ENCODE data around the gene RAPGEF4. TPM values are rescaled to one million over a fixed set of nuclear protein-coding genes. Genes with fewer than 3 reads are reported as not detected.

The RAPGEF4 gene
- total and polyA plus RNA-seq, 2 of the 8 experiments (the other 6 are each of a cell fraction or from before 2014, with no cell fraction given), result 1.2 to 2.6 TPM

GRCh38 chr2:172924097-172924660 is 188.5 kb downstream of the RAPGEF4 start:
- no peak overlapping the region for H3K14ac ChIP-seq (ENCODE audit: insufficient read length)
- H2BK120ac ChIP-seq (replicated peaks; ENCODE audit: low read depth, low read length), result no peak overlapping the region
- H3K56ac ChIP-seq (replicated peaks; ENCODE audit: insufficient read length, low read depth, low read length), result no peak overlapping the region
- H3K4me1 ChIP-seq (replicated peaks in 1 of 4; ENCODE audit: control insufficient read depth in 3 of 4, insufficient read depth in 4 of 4, low read length in 3 of 4), result peaks cover 0 to 4% (median 0%) of the 10 kb centered on the region in 4 experiments; a peak in 2 of 7 replicates
- H4K8ac ChIP-seq (ENCODE audit: extremely low read depth, insufficient read depth, low read length), result no peak overlapping the region
- no peak overlapping the region for H3K23ac ChIP-seq (ENCODE audit: insufficient read length)
- no peak overlapping the region for H3K4me3 ChIP-seq (ENCODE audit: extremely low read depth in 1 of 4, insufficient read depth in 2 of 4, low read depth in 3 of 4, low read length in 4 of 4)
- H4K20me1 ChIP-seq (replicated peaks in 1 of 2; ENCODE audit: control insufficient read depth in 1 of 2, insufficient read depth in 2 of 2, low read length in 2 of 2), result no peaks in the 10 kb centered on the region
- H4K5ac ChIP-seq (ENCODE audit: insufficient read length, low read depth, low read length), result no peak overlapping the region
- H2BK12ac ChIP-seq (ENCODE audit: low read depth, low read length), result no peak overlapping the region
- H3K27ac ChIP-seq (ENCODE audit: low read depth, low read length), result no peak overlapping the region
- H3K18ac ChIP-seq (ENCODE audit: extremely low read depth, low read length), result no peak overlapping the region
- H3K79me2 ChIP-seq (ENCODE audit: control insufficient read depth in 1 of 2, insufficient read depth in 2 of 2, low read length in 2 of 2), result no peaks in the 10 kb centered on the region
- FAIRE-seq (no peak), DNase-seq (ENCODE audit: low read depth in 1 of 2, low spot score in 2 of 2) (no peak)
- ChIA-PET CTCF (ENCODE audit: partially characterized antibody) (interaction anchor here (0.6 to 5.9 kb wide), 7 partner anchors 8 to 118 kb away, joined by 3 to 51 read pairs (median 4); no protein-coding TSS in a partner anchor), POLR2A (ENCODE audit: partially characterized antibody) (no interaction called here)
- no peak overlapping the region for H3K4me2 ChIP-seq (ENCODE audit: insufficient read depth in 1 of 2, low read depth in 2 of 2, low read length in 2 of 2)
- no peak overlapping the region for H3K9ac ChIP-seq (replicated peaks in 1 of 4; ENCODE audit: extremely low read depth in 1 of 4, low read depth in 3 of 4, low read length in 3 of 4)
- no peaks in the 10 kb centered on the region for H3K36me3 ChIP-seq (ENCODE audit: control insufficient read depth in 2 of 4, insufficient read depth in 4 of 4, low read length in 3 of 4)
- no peaks in the 10 kb centered on the region for H3K79me1 ChIP-seq (ENCODE audit: low read depth, low read length)
- no peaks in the 10 kb centered on the region for H3K27me3 ChIP-seq (replicated peaks in 1 of 4; ENCODE audit: control insufficient read depth in 3 of 4, extremely low read depth in 1 of 4, insufficient read depth in 3 of 4, low read length in 3 of 4)
- H2BK15ac ChIP-seq (ENCODE audit: low read length), result no peak overlapping the region
- 85% methylated on average over 4 of the region's 4 CpGs; no CpG with 5 or more reads in 1 of the 2 experiments for WGBS, 2 experiments (ENCODE audit: extremely low coverage in 1 of 2, insufficient coverage in 1 of 2, insufficient read length in 1 of 2, insufficient replicate concordance in 2 of 2, low coverage in 1 of 2, low lambda C conversion rate in 2 of 2, missing lambda C conversion rate in 1 of 2)
- no peak overlapping the region for H4K91ac ChIP-seq (replicated peaks; ENCODE audit: insufficient read length, low read length)
- H2AFZ ChIP-seq (ENCODE audit: low read length), result no peak overlapping the region
- no peak overlapping the region for H2BK20ac ChIP-seq (ENCODE audit: low read length)
- H3K4ac ChIP-seq (replicated peaks; ENCODE audit: insufficient read length, low read depth, low read length), result no peak overlapping the region
- no peaks in the 10 kb centered on the region for H3K9me3 ChIP-seq (ENCODE audit: insufficient read depth in 2 of 2, low read depth in 1 of 2, low read length in 1 of 2)
- no peak overlapping the region for H2AK5ac ChIP-seq (ENCODE audit: low read depth, low read length)
- H3K23me2 ChIP-seq (ENCODE audit: low read depth, low read length), result no peaks in the 10 kb centered on the region
- no peak overlapping the region for H2BK5ac ChIP-seq (ENCODE audit: low read depth, low read length)
- TF ChIP-seq SAP30 (IDR thresholded peaks at IDR 0.05; ENCODE audit: insufficient read depth, insufficient replicate concordance, low read length), result no peak

All from H1 (cell line).